Ascending aorta (tissue), 2 donors: ENCODE data around the gene ANKRD63. TPM values are rescaled to one million over a fixed set of nuclear protein-coding genes. Genes with fewer than 3 reads are reported as not detected.
A peak's percentile ranks its signal among the peaks of the same experiment; 100 is the strongest.

ENCODE experiments used
- DNase-seq, 2 donors: peaks; one replicate each; pipeline ENCODE4 v3.0.0-alpha.2; 2019; ENCODE audit warnings: low spot score in 2 of 2
- H3K27ac ChIP-seq, 2 donors: fragments of 200-600 bp; sonication (generic); one replicate each; pipeline ENCODE4 v1.5.1; 2016 to 2017; ENCODE audit warnings: mild to moderate bottlenecking in 1 of 2
- H3K27me3 ChIP-seq: fragments of 200-600 bp; sonication (generic); one replicate; pipeline ENCODE4 v1.5.1; 2017
- H3K36me3 ChIP-seq, 2 donors: fragments of 200-600 bp; sonication (generic); one replicate each; pipeline ENCODE4 v1.5.1; 2016
- H3K4me1 ChIP-seq, 2 donors: fragments of 200-600 bp; sonication (generic); one replicate each; pipeline ENCODE4 v1.5.1; 2016 to 2017; ENCODE audit warnings: mild to moderate bottlenecking in 1 of 2
- H3K4me3 ChIP-seq, 2 donors: fragments of 200-600 bp; sonication (generic); one replicate each; pipeline ENCODE4 v1.5.1; 2016 to 2017; ENCODE audit warnings: mild to moderate bottlenecking in 1 of 2
- H3K9me3 ChIP-seq, 2 donors: fragments of 200-600 bp; sonication (generic); one replicate each; pipeline ENCODE4 v1.5.1; 2016
- intact Hi-C: fragments of 100-400 bp; cut with DNase I; formaldehyde crosslinking; loops from one replicate; pipeline ENCODE4 v1.15.1; 2023
- total RNA-seq: library from RNA; depleted of rRNA; stranded (reverse); fragments of >200 nt; gene quantifications from one replicate; pipeline ENCODE4 v1.1.0, GENCODE V29; 2016
- TF ChIP-seq, protein P1 (sequence below), 3 experiments: fragments of 200-600 bp in 2 of 3; fragments of 450-650 bp in 1 of 3; sonication (generic) in 2 of 3; IDR thresholded peaks; one replicate each; pipeline ENCODE4 v1.5.1; 2016 to 2019; ENCODE audit warnings: antibody characterized with exemption in 3 of 3, mild to moderate bottlenecking in 1 of 3, moderate library complexity in 1 of 3

The ANKRD63 gene
- total RNA-seq, 1 donor from 2014 or later = not detected

- TF ChIP-seq, protein P1, sequence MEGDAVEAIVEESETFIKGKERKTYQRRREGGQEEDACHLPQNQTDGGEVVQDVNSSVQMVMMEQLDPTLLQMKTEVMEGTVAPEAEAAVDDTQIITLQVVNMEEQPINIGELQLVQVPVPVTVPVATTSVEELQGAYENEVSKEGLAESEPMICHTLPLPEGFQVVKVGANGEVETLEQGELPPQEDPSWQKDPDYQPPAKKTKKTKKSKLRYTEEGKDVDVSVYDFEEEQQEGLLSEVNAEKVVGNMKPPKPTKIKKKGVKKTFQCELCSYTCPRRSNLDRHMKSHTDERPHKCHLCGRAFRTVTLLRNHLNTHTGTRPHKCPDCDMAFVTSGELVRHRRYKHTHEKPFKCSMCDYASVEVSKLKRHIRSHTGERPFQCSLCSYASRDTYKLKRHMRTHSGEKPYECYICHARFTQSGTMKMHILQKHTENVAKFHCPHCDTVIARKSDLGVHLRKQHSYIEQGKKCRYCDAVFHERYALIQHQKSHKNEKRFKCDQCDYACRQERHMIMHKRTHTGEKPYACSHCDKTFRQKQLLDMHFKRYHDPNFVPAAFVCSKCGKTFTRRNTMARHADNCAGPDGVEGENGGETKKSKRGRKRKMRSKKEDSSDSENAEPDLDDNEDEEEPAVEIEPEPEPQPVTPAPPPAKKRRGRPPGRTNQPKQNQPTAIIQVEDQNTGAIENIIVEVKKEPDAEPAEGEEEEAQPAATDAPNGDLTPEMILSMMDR (IDR thresholded peaks at IDR 0.05) = no peak
- Histone ChIP-seq H3K9me3 (no peaks in the 10 kb centered on the region), H3K4me1 (no peaks in the 10 kb centered on the region), H3K27me3 (no peaks in the 10 kb centered on the region), H3K36me3 (no peaks in the 10 kb centered on the region), H3K4me3 (no peak overlapping the region), H3K27ac (no peak overlapping the region)
- DNase-seq = no peak
- intact Hi-C loops = no loop called here
Observed at GRCh38 chr15:40312370-40313158, 29.7 kb upstream of the ANKRD63 start.

DNA sequence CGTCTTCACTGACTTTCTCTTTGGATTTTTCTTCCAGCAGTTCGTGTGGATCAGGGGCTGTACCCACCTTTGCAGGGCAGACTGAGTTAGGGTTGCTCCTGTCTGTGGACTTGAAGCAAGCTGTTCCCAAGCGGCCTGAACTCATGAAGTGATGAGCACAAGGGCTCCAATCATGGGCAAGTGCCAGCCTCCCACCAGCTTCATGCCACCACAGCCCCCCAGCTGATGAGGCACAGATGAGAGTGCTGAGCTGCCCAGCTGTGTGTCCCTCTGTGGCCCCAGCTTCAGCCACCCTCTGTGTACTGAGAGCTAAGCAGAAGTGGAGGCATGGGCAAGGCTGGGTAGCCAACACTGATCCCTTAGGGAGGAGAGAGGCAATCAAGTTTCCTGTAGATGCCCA is 28.1 kb upstream of the ANKRD63 start:
- H3K27ac ChIP-seq = no peak overlapping the region
- intact Hi-C loops = no loop called here
- TF ChIP-seq, protein P1 (IDR thresholded peaks at IDR 0.05) = no peak

GRCh38 chr15:40310001-40310959 is 27.4 kb upstream of the ANKRD63 start:
- H3K4me3 ChIP-seq = no peak overlapping the region
- H3K27ac ChIP-seq = no peak overlapping the region
- H3K36me3 ChIP-seq = no peaks in the 10 kb centered on the region
- H3K27me3 ChIP-seq = no peaks in the 10 kb centered on the region
- no peaks in the 10 kb centered on the region for H3K9me3 ChIP-seq
- H3K4me1 ChIP-seq = no peaks in the 10 kb centered on the region
- intact Hi-C loops = no loop called here
- no peak for DNase-seq
- TF ChIP-seq, protein P1 (IDR thresholded peaks at IDR 0.05) = peak in 2 of 3 experiments; percentile 24 to 44

More for the DNA sequence above, 28.1 kb upstream of the ANKRD63 start:
- Histone ChIP-seq H3K4me3 (no peak overlapping the region), H3K36me3 (no peaks in the 10 kb centered on the region), H3K4me1 (no peaks in the 10 kb centered on the region), H3K9me3 (no peaks in the 10 kb centered on the region), H3K27me3 (no peaks in the 10 kb centered on the region)
- no peak for DNase-seq

DNA sequence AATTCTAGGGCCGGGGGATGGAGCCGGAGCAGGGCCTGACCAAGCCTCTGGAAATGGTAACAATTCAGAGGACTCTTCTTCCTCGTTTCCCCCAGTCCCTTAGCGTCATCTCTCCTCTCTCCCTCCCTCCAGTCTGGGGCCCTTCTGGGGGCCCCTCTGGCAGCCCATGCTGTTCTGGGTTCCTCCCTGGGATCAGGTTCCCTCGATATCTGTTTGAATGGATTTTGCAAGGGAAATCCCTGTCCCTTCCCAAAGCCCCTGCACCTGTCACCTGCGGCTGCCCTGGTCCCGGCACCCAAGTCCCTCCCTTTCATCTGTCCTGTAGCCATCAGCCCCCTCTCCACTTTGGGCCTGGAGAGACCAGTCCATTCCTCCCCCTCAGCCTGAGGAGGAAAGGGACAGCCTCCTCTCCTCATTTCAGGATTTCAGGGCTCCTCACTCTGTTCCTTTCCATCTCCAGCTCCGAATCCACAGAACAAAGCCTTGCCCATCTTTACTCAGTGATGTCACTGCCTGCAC is 26.5 kb upstream of the ANKRD63 start:
- no peak for DNase-seq
- Histone ChIP-seq H3K27ac (no peak overlapping the region), H3K27me3 (no peaks in the 10 kb centered on the region), H3K4me1 (no peaks in the 10 kb centered on the region), H3K36me3 (no peaks in the 10 kb centered on the region), H3K9me3 (no peaks in the 10 kb centered on the region), H3K4me3 (no peak overlapping the region)
- intact Hi-C loops = no loop called here
- TF ChIP-seq, protein P1 (IDR thresholded peaks at IDR 0.05) = no peak

GRCh38 chr15:40307421-40308211 is 24.8 kb upstream of the ANKRD63 start, which contains the start of gene PLCB2:
Gene PLCB2, minus strand, starts transcription at chr15:40307935. Its CDS starts 263 bp downstream, at chr15:40307672.
- peak within 1 kb of the TSS in 1 of 2 donors; percentile 26 for H3K27ac ChIP-seq
- no peaks in the 10 kb centered on the region for H3K27me3 ChIP-seq
- TF ChIP-seq, protein P1 (IDR thresholded peaks at IDR 0.05) = no peak
- peak within 1 kb of the TSS in 1 of 2 donors; percentile 48 for H3K4me3 ChIP-seq
- no peaks in the 10 kb centered on the region for H3K9me3 ChIP-seq
- no peaks in the 10 kb centered on the region for H3K4me1 ChIP-seq
- H3K36me3 ChIP-seq = no peaks in the 10 kb centered on the region
- DNase-seq = no peak
- intact Hi-C loops = no loop called here
